K562 (cell line): ENCODE data around the gene ZBTB38. TPM values are rescaled to one million over a fixed set of nuclear protein-coding genes. Genes with fewer than 3 reads are reported as not detected.

Source experiments
- ATF3 ChIP-seq, 2 experiments: fragments of 450-650 bp in 1 of 2; sonication (generic) in 1 of 2; formaldehyde crosslinking in 1 of 2; IDR thresholded peaks in 1 of 2; conservative IDR thresholded peaks in 1 of 2; 2 replicates each; pipeline versions ENCODE4 v1.6.1 to v1.8.1; 2016 to 2023; ENCODE audit warnings: mild to moderate bottlenecking in 2 of 2, moderate library complexity in 2 of 2, inconsistent platforms in 1 of 2, missing genetic modification reagents in 1 of 2
- CC2D1A ChIP-seq: fragments of 450-650 bp; IDR thresholded peaks from 2 replicates; pipeline ENCODE4 v1.6.1; 2017; ENCODE audit warnings: mild to moderate bottlenecking
- ELF4 ChIP-seq: fragments of 450-650 bp; formaldehyde crosslinking; IDR thresholded peaks from 2 replicates; pipeline ENCODE4 v1.4.0; 2022; ENCODE audit warnings: missing genetic modification characterization
- FOXJ3 ChIP-seq: sonication (generic); formaldehyde crosslinking; IDR thresholded peaks from 2 replicates; pipeline ENCODE4 v1.4.0; 2020; ENCODE audit warnings: mild to moderate bottlenecking, missing genetic modification reagents
- FOXK2 ChIP-seq, 2 experiments: fragments of 450-650 bp; IDR thresholded peaks in 1 of 2; conservative IDR thresholded peaks in 1 of 2; 2 replicates each; pipeline ENCODE4 v1.6.1; 2016; ENCODE audit warnings: low read depth in 2 of 2, mild to moderate bottlenecking in 1 of 2
- GATAD2A ChIP-seq: fragments of 450-650 bp; IDR thresholded peaks from 2 replicates; pipeline ENCODE4 v1.6.1; 2017
- GTF2F1 ChIP-seq: IDR thresholded peaks from 2 replicates; pipeline ENCODE4 v1.6.1; 2011; ENCODE audit warnings: low read depth, low read length, improper control_type of control experiment
- GTF3C2 ChIP-seq: IDR thresholded peaks from 3 replicates; pipeline ENCODE4 v1.6.1; 2011; ENCODE audit warnings: borderline replicate concordance, mild to moderate bottlenecking, moderate library complexity; ENCODE audit not compliant: insufficient read length; ENCODE audit errors: extremely low read depth
- HES1 ChIP-seq: fragments of 450-650 bp; IDR thresholded peaks from 2 replicates; pipeline ENCODE4 v1.6.1; 2016; ENCODE audit warnings: low read depth, mild to moderate bottlenecking, moderate library complexity
- HEY1 ChIP-seq: fragments of 250-450 bp; sonication (Bioruptor Pico); IDR thresholded peaks from 2 replicates; pipeline ENCODE4 v1.5.0; 2020; ENCODE audit warnings: mild to moderate bottlenecking, moderate library complexity, borderline replicate concordance
- HLTF ChIP-seq: fragments of 450-650 bp; IDR thresholded peaks from 2 replicates; pipeline ENCODE4 v1.6.1; 2016
- JUND ChIP-seq, 2 experiments: IDR thresholded peaks; 2 replicates in 1 of 2; 3 replicates in 1 of 2; pipeline ENCODE4 v1.6.1; 2011; ENCODE audit warnings: borderline replicate concordance in 2 of 2, low read depth in 2 of 2, low read length in 2 of 2, improper control_type of control experiment in 1 of 2, missing biosample characterization in 1 of 2, missing genetic modification characterization in 1 of 2, missing genetic modification reagents in 1 of 2
- MAFF ChIP-seq: IDR thresholded peaks from 2 replicates; pipeline ENCODE4 v1.6.1; 2012; ENCODE audit warnings: low read length, improper control_type of control experiment
- MTA2 ChIP-seq: fragments of 450-650 bp; IDR thresholded peaks from 2 replicates; pipeline ENCODE4 v1.6.1; 2016; ENCODE audit warnings: low read depth
- SIRT6 ChIP-seq: IDR thresholded peaks from one replicate; pipeline ENCODE4 v1.6.1; 2012; ENCODE audit warnings: low read depth, mild to moderate bottlenecking, control low read depth, inconsistent platforms, low read length, moderate library complexity
- TBP ChIP-seq: optimal IDR thresholded peaks from 2 replicates; pipeline ENCODE3; 2011; ENCODE audit warnings: low read depth, low read length, improper control_type of control experiment
- THRAP3 ChIP-seq: fragments of 450-650 bp; IDR thresholded peaks from 2 replicates; pipeline ENCODE4 v1.6.1; 2016; ENCODE audit warnings: mild to moderate bottlenecking, inconsistent platforms, borderline replicate concordance
- ZBTB12 ChIP-seq: fragments of 250-450 bp; sonication (Bioruptor Pico); IDR thresholded peaks from 2 replicates; pipeline ENCODE4 v1.4.0; 2020
- ZFX ChIP-seq: sonication (generic); formaldehyde crosslinking; IDR thresholded peaks from 2 replicates; pipeline ENCODE4 v1.8.0; 2022; ENCODE audit warnings: mild to moderate bottlenecking, missing genetic modification reagents, moderate library complexity
- ZNF436 ChIP-seq: fragments of 250-450, 450-650 bp; sonication (Bioruptor Pico); formaldehyde crosslinking; IDR thresholded peaks from 2 replicates; pipeline ENCODE4 v1.7.0; 2020; ENCODE audit warnings: mild to moderate bottlenecking
- polyA plus RNA-seq, 8 experiments: library from polyadenylated mRNA; depleted of rRNA in 4 of 8; stranded (reverse) in 5 of 8; unstranded in 3 of 8; fragments of >200 nt; fragmentation: Nextera tagmentation in 2 of 8; fragmentation: Illumina TruSeq in 1 of 8; extraction: Ambion mirVana in 2 of 8; extraction: Trizol in 1 of 8; gene quantifications; 2 replicates each; pipeline versions ENCODE4 v1.2.1 to v1.2.3, GENCODE V29; 2011 to 2014; ENCODE audit warnings: inconsistent platforms in 1 of 8, missing spikeins in 1 of 8
- total RNA-seq, 7 experiments: library from RNA; depleted of rRNA in 6 of 7; stranded (reverse); fragments of >200 nt in 6 of 7; fragmentation: Illumina TruSeq in 2 of 7; extraction: Trizol in 2 of 7; gene quantifications; 2 replicates each; pipeline versions ENCODE4 v1.2.1 to v1.2.3, GENCODE V29; 2011 to 2021; ENCODE audit warnings: low replicate concordance in 1 of 7

ZBTB38 gene
- total and polyA plus RNA-seq, 9 of the 15 experiments (the other 6 are each of a cell fraction or from before 2014, with no cell fraction given) = 12.1 to 39.4 (median 22.9) TPM

GRCh38 chr3:141368925-141369794 is 856 bp downstream of the ZBTB38 start (continued):
- TF ChIP-seq GTF3C2 = no peak
- TF ChIP-seq GATAD2A = no peak
- no peak for TF ChIP-seq ZBTB12 (CRISPR knock-in tag)
- no peak for TF ChIP-seq CC2D1A
- TF ChIP-seq ZFX (CRISPR knock-in tag) = no peak
- TF ChIP-seq HLTF = no peak
- TF ChIP-seq FOXJ3 (CRISPR knock-in tag) = no peak
- no peak for TF ChIP-seq ELF4 (CRISPR knock-in tag)
- no peak; the same call in 1 of the 2 replicates for TF ChIP-seq JUND (IDR thresholded peaks at IDR 0.05; ENCODE audit: borderline replicate concordance, low read depth, low read length)
- no peak for TF ChIP-seq JUND (tag; IDR thresholded peaks at IDR 0.05; ENCODE audit: borderline replicate concordance, low read depth, low read length)
- TF ChIP-seq HEY1 = no peak
- TF ChIP-seq GTF2F1 = no peak
- no peak for TF ChIP-seq THRAP3
- TF ChIP-seq HES1 = no peak
- TF ChIP-seq FOXK2 (conservative IDR thresholded peaks at IDR 0.05 in 1 of 2, IDR thresholded peaks at IDR 0.05 in 1 of 2; ENCODE audit: low read depth in 2 of 2) = no peak
- TF ChIP-seq MAFF = peak; percentile 87
- TF ChIP-seq ZNF436 (CRISPR knock-in tag) = no peak
- TF ChIP-seq SIRT6 = no peak
- no peak; the same call in 1 of the 2 replicates for TF ChIP-seq ATF3 (IDR thresholded peaks at IDR 0.05)
- no peak for TF ChIP-seq ATF3 (CRISPR knock-in tag; conservative IDR thresholded peaks at IDR 0.05)
- no peak for TF ChIP-seq TBP
- TF ChIP-seq MTA2 = no peak
